NAMALWA (cell line): ENCODE data around the gene FBXO40.
A peak's percentile ranks its signal among the peaks of the same experiment; 100 is the strongest.
"Not testable (repeated sequence)": the region's sequence is repeated elsewhere in the genome, so short reads cannot be mapped to it uniquely, and the experiment has no call there.

Source experiments
- DNase-seq: peaks from one replicate; pipeline ENCODE4 v3.0.0-alpha.2; 2015; ENCODE audit warnings: low spot score

Gene FBXO40, protein sequence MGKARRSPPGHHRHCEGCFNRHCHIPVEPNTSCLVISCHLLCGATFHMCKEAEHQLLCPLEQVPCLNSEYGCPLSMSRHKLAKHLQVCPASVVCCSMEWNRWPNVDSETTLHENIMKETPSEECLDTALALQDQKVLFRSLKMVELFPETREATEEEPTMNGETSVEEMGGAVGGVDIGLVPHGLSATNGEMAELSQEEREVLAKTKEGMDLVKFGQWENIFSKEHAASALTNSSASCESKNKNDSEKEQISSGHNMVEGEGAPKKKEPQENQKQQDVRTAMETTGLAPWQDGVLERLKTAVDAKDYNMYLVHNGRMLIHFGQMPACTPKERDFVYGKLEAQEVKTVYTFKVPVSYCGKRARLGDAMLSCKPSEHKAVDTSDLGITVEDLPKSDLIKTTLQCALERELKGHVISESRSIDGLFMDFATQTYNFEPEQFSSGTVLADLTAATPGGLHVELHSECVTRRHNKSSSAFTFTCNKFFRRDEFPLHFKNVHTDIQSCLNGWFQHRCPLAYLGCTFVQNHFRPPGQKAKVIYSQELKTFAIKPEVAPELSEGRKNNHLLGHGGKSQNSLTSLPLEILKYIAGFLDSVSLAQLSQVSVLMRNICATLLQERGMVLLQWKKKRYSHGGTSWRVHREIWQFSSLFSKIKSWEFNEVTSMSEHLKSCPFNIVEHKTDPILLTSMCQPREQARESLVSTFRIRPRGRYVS

DNA sequence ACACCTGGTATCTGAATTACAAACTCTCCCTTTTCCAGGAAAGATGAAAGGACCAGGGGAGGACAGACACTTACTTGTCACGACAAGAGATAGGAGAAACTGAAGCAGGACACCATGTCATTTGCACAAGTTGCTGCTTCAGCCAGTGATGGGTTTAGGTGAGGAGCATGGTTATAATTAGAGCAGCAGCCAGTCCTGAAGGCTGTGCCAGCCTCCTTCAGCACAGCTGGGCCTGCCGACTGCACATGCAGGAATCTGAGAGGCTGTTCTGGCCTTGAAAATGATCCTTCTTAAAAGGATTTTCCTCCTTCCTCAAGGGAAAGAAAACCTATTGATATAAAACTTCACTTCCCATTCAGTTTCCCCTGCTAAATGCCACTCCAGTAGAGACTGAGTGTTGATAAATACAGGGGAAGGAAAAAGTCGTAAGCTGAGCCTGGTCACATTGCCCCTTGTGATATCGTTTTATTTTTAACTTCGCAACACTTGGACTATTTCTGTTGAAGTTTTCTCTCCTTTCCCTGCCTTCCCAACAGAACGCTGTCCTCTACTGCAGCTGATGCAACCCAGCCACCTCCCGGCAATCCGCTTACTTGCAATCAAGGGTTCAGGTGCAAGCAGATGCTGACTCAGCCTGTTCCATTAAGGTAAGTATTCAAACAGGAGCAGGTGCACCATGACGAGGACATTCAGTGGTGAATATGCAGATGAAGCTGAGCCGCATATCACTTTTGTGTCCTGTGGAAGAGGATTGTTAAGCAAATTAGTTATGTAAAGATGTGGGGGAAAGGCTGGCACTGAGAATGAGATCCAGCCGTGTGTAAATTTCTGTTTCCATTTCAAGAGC lies at the start of gene FBXO40:
Gene FBXO40, plus strand, starts transcription at position 524 of the 847 bp plus-strand sequence. CDS start 27,197 bp downstream, outside the sequence.
- DNase-seq: no peak

DNA sequence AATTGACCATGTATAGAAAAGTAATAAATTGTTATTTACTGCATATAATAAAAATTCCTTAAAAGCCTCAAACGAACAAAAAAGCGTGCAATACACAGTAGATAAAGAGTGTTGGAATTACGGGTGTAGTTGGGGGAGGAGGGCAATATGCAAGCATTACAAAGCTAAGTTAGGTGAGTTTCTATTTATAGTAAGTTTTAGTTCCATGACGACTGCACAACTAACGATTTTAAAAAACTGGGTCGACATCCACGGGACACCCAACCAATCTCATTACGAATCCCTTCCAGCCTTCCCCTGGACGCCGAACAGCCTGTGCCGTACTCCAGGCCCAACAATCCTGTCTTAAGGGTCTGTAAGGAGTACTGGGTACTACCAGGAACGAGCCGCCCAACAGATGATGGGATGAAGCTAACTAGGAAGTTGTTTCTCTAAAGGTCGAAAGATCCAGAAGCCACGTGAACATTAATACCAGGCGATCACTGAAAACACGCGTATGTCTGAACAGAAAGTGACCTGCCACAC lies 48.1 kb upstream of the FBXO40 start:
- peak; percentile 53 for DNase-seq

DNA sequence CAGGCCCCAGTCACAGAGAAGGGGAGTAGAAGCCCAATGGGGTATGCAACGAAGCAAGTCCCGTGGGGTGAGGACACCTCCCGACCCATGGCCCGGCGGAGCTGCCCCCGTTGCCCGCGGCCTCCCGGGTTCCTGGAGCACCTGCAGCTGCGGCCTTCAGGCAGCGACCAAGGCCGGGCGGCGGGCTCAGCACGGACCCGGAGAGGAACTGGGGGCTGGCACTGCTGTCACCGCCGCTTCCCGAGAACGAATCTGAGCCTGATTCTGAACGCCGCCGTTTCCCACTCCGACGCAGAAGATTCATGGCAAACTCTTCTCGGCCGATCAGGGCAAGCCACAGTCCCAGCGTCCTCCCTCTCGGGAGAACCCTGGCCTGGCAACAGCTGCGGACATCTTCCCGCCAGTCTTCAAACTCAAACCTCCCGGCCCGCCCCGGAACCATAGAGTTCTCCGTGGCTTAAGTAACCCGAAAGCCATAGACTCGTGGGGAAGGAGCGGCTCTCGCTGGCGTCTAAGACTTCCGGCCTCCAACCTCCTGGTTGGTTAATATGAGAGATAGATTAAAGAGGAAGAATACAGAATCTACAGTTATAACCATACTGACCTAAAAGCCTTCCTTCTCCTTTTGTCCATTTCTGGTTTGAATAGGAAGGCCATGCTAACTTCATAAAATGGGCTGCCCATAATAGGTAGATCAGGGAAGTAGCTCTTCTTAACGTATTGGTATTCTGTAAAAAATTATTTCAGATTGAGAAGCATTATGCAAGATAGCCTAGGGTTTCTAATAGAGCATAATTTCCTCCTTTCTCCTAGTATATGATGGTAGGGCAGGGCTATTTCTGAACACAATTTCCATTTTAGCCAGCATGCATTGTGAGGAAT lies 47.4 kb upstream of the FBXO40 start, which contains the start of gene POLQ:
Gene POLQ, minus strand, starts transcription at position 415 of the 882 bp plus-strand sequence. Its CDS starts 111 bp downstream, at position 304.
- peak; percentile 97 for DNase-seq

GRCh38 chr3:121552379-121552778 lies 40.8 kb upstream of the FBXO40 start:
- DNase-seq: no peak

DNA sequence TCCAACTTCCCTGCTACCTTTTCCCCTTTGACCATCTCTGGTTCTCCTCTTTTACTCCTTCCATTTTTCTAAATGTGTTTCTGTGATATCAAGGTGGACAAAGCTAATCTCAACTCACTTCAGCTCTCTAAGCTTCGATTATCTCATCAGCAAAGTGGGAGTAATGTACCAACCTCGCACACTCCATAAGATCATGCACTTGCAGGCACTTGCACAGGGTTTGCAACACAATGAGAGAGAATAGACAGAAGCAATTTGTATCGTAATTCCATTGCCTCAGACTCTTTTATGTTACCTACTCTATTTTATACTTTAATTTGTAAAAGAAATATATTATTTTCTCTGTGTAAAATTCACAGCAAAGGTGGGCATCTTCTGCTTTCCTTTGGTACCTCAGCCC lies 40.4 kb upstream of the FBXO40 start:
- DNase-seq: no peak

DNA sequence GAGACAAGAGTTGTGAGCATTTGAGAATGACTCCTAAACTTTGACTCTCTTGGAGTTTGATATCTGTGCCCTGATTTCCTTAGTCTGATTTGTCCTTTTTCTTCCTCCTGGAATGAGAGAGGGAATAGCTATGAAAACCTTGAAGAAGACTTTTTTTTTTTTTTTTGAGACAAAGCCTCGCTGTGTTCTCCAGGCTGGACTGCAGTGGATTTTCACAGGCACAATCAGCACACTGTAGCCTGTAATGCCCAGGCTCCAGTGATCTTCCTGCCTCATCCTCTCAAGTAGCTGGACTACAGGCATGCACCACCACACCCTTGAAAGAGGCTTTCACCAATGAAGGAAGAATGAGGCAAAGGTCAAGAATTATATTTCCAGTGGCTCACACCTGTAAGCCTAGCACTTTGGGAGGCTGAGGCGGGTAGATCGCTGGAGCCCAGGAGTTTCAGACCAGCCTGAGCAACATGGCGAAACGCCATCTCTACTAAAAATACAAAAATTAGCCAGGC lies 35.7 kb upstream of the FBXO40 start:
- no peak for DNase-seq

DNA sequence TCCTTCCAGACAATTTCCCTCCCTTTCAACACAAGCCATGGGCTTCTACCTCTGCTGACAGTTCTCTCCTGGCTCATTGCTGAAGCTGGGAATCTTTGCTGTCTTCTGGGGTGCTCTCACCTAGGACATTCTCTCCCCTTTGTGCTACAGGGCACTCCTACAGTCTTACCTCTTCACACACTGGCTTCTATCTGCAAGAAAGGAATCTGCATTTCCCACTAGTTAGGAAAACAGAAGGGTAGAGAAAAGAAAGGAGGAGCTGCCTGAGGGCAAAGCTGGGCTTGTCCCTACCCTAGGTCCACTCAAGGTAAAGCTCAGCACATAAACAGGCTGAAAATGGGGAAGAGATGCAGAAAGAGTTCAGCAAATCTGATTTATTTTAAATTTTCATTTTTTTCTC lies 31.0 kb upstream of the FBXO40 start:
- no peak for DNase-seq

DNA sequence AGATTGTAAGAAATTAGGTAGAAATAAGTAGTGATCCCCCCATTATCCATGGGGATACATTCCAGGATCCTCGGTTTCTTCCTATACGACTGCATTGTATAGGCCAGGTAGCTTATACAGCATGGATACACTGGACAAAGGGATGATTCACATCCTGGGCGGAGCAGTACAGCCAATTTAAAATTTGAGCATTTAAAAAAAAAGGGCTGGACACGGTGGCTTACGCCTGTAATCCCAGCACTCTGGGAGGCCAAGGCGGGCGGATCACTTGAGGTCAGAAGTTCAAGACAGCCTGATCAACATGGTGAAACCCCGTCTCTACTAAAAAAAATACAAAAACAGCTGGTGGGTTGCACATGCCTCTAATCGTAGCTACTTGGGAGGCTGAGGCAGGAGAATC lies 26.4 kb upstream of the FBXO40 start:
- no peak for DNase-seq

GRCh38 chr3:121567649-121568048 lies 25.5 kb upstream of the FBXO40 start, which contains the start of gene ARGFX:
Gene ARGFX, plus strand, starts transcription at chr3:121567949. Its CDS starts 2,765 bp downstream, at chr3:121570714.
- DNase-seq: no peak

DNA sequence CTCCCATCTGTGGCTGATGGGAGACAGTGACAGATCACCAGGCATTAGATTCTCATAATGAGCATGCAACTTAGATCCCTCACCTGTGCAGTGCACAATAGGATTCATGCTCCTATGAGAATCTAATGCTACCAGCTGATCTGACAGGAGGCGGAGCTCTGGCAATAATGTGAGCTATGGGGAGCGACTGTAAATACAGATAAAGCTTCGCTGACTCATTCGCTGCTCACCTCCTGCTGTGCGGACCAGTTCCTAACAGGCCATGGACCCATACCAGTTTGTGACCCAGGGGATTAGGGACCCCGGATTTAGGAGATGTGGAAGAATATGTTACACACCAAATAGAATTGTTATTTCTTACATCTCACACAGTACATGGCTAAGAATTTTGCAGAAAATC lies 18.7 kb upstream of the FBXO40 start:
- no peak for DNase-seq

DNA sequence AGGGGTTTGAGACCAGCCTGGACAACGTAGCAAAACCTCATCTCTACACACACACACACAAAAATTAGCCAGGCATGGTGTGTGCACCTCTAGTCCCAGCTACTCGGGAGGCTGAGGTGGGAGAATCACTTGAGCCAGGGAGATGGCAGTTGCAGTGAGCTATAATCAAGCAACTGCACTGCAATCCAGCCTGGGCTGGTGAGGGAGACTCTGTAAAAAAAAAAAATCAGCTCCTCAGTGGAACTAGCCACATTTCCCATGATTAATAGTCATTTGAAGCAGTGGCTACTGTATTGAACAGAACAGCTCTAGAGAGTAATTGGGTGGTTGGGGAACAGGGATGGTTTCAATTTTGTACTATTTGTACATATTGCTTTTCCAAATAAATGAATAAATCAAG lies 11.5 kb upstream of the FBXO40 start:
- no peak for DNase-seq

GRCh38 chr3:121584418-121584817 lies 8.8 kb upstream of the FBXO40 start:
- no peak for DNase-seq

DNA sequence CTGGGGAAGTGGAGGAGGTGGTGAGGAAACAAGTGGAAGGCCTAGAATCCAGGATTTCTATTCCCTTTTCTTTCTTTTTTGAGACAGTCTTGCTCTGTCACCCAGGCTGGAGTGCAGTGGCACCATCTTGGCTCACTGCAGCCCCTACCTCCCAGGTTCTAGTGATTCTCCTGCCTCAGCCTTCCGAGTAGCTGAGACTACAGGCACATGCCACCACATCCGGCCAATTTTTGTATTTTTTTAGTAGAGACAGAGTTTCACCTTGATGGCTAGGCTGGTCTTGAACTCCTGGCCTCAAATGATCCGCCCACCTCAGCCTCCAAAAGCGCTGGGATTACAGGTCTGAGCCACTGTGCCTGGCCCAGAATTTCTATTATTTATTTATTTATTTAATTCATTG lies 627 bp downstream of the FBXO40 start:
- not testable (repeated sequence) for DNase-seq

DNA sequence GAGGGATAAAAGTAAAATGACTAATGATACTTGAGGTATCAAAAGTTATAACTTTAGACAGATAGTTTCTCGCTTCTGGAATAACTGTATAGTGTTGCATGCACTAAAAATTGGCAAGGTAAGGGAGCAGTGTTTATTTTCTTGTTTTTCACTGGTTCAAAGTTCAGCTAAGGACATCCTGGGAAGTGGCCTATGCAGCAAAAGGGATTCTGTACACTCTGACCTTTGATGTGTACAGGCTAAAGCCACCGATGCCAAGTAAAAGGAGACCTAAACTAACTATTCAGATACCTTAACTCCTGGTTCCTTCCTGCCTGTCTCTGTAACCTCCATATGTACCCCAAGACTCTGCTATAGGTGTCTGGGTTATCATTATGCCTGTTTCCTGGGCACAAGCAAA lies 1.7 kb downstream of the FBXO40 start:
- no peak for DNase-seq

DNA sequence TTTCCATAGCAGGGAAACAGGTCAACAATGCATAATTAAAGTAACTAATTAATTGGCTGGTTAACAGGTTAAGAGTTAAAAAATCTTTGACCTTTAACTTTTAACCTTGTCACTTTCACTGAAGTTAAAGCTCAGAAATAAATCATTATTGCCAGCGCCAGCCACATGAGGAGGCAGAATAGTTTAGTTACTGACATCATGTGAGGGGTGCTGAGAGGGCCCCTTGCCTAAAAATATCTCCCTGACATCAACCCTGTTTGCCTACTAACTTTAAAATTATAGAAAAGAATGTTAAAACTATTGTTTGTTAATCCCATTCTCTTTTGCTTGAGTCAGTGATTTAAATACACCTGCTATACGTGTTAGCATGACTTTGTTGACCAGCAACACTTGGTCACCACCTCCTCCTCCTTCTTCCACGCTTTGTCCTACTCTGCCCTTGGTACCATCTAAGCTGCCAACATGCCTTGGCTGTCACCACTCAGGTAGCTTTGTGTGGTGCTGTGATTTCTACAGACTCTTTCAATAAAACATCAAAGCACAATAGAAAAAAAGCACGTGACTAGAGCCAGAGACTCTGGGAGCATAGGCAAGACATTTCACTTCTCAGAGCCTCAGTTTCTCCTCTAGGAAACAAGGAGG lies 2.7 kb downstream of the FBXO40 start:
- no peak for DNase-seq

- DNase-seq: no peak
These were observed 5.4 kb downstream of the FBXO40 start for GRCh38 chr3:121598564-121598963.

DNA sequence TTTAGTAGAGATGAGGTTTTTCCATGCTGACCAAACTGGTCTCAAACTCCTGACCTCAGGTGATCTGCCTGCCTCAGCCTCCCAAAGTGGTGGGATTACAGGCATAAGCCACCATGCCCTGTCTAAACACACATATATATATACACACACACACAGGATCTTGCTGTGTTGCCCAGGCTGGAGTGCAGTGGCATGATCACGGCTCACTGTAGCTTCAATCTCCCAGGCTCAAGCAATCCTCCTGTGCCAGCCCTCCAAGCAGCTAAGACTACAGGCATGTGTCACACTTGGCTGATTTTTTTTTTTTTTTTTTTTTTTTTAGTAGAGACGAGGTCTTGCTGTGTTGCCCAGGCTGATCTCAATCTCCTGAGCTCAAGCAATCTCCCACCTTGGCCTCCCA lies 6.7 kb downstream of the FBXO40 start:
- DNase-seq: not testable (repeated sequence)

- no peak for DNase-seq
These were observed 8.1 kb downstream of the FBXO40 start for GRCh38 chr3:121601212-121601812.

- no peak for DNase-seq
These were observed 11.6 kb downstream of the FBXO40 start for GRCh38 chr3:121604759-121605158.

- DNase-seq: no peak
These were observed 12.9 kb downstream of the FBXO40 start for GRCh38 chr3:121606106-121606505.
